ENCODE measurements around the gene DCDC2C.

Gene DCDC2C

DNA sequence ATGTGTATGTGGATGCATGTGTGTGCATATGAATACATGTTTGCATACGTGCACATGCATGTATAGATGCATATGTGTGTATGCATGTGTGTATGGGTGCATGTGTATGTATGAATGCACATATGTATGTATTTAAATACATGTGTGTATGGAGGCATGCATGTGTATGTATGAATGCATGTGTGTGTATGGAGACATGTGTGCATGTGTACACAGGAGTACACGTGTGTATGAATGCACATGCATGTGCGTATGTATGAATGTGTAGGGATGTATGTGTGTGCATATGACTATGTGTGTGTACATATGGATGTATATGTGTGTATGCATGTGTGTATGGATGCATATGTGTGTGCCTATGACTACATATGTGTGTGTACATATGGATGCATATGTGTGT is 51.9 kb downstream of the DCDC2C start:
- Histone ChIP-seq H3K4me2 (ENCODE audit: low read depth, low read length, poor library complexity, severe bottlenecking) (no peak overlapping the region), H3K9me2 (replicated peaks; ENCODE audit: low read depth, low read length) (no peaks in the 10 kb centered on the region), H4K20me1 (ENCODE audit: insufficient read depth, low read length, poor library complexity, severe bottlenecking) (no peaks in the 10 kb centered on the region), H2AFZ (ENCODE audit: low read length) (no peak overlapping the region), H3K9ac (ENCODE audit: low read depth, low read length, poor library complexity, severe bottlenecking) (no peak overlapping the region), H3F3A (ENCODE audit: low read depth) (no peaks in the 10 kb centered on the region), H3K9me3 (ENCODE audit: insufficient read depth, low read depth, low read length) (no peaks in the 10 kb centered on the region), H3K27me3 (ENCODE audit: insufficient read depth, low read length, poor library complexity, severe bottlenecking) (no peaks in the 10 kb centered on the region), H3K79me2 (ENCODE audit: insufficient read depth, low read length) (no peaks in the 10 kb centered on the region), H3K36me3 (ENCODE audit: insufficient read depth, low read length) (no peaks in the 10 kb centered on the region), H3K4me1 (ENCODE audit: insufficient read depth, low read length, poor library complexity, severe bottlenecking) (no peaks in the 10 kb centered on the region), H3K4me3 (ENCODE audit: low read length, poor library complexity, severe bottlenecking) (no peak overlapping the region)
- no peak for TF ChIP-seq EZH2phosphoT487 (IDR thresholded peaks at IDR 0.05; ENCODE audit: borderline replicate concordance)
- TF ChIP-seq, protein P1, sequence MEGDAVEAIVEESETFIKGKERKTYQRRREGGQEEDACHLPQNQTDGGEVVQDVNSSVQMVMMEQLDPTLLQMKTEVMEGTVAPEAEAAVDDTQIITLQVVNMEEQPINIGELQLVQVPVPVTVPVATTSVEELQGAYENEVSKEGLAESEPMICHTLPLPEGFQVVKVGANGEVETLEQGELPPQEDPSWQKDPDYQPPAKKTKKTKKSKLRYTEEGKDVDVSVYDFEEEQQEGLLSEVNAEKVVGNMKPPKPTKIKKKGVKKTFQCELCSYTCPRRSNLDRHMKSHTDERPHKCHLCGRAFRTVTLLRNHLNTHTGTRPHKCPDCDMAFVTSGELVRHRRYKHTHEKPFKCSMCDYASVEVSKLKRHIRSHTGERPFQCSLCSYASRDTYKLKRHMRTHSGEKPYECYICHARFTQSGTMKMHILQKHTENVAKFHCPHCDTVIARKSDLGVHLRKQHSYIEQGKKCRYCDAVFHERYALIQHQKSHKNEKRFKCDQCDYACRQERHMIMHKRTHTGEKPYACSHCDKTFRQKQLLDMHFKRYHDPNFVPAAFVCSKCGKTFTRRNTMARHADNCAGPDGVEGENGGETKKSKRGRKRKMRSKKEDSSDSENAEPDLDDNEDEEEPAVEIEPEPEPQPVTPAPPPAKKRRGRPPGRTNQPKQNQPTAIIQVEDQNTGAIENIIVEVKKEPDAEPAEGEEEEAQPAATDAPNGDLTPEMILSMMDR (conservative IDR thresholded peaks at IDR 0.05; ENCODE audit: low read length): no peak

- Histone ChIP-seq H3K9me3 (ENCODE audit: insufficient read depth, low read depth, low read length) (no peaks in the 10 kb centered on the region), H3K36me3 (ENCODE audit: insufficient read depth, low read length) (no peaks in the 10 kb centered on the region), H3K27me3 (ENCODE audit: insufficient read depth, low read length, poor library complexity, severe bottlenecking) (no peaks in the 10 kb centered on the region), H3K4me3 (ENCODE audit: low read length, poor library complexity, severe bottlenecking) (no peak overlapping the region), H4K20me1 (ENCODE audit: insufficient read depth, low read length, poor library complexity, severe bottlenecking) (no peaks in the 10 kb centered on the region), H3F3A (ENCODE audit: low read depth) (no peaks in the 10 kb centered on the region), H3K9me2 (replicated peaks; ENCODE audit: low read depth, low read length) (no peaks in the 10 kb centered on the region), H2AFZ (ENCODE audit: low read length) (no peak overlapping the region), H3K4me2 (ENCODE audit: low read depth, low read length, poor library complexity, severe bottlenecking) (no peak overlapping the region), H3K9ac (ENCODE audit: low read depth, low read length, poor library complexity, severe bottlenecking) (no peak overlapping the region), H3K79me2 (ENCODE audit: insufficient read depth, low read length) (no peaks in the 10 kb centered on the region), H3K4me1 (ENCODE audit: insufficient read depth, low read length, poor library complexity, severe bottlenecking) (no peaks in the 10 kb centered on the region)
- TF ChIP-seq, protein P1 (conservative IDR thresholded peaks at IDR 0.05; ENCODE audit: low read length): no peak
- TF ChIP-seq EZH2phosphoT487 (IDR thresholded peaks at IDR 0.05; ENCODE audit: borderline replicate concordance): no peak
Measured at GRCh38 chr2:3756306-3756705, 52.9 kb downstream of the DCDC2C start.

DNA sequence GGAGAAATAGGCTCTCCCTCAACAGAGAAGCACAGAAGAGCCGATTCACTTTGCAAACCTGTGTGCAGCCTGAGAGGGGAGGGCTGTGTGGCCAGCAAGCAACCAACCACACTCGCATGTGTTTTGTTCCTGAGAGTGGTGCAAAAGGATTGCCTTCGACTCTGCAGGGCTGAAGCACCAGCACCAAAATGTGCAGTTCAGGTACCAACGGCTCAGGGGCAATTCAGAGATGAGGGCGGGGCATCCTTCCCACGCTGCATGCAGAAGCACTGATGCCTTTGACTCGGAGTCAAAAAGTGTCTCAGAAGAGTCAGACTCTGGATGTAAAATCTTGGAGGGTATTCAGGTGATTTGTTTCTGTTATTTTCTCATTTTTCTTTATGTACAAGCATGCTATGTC is 55.5 kb downstream of the DCDC2C start:
- Histone ChIP-seq H3K4me2 (ENCODE audit: low read depth, low read length, poor library complexity, severe bottlenecking) (no peak overlapping the region), H3K9me2 (replicated peaks; ENCODE audit: low read depth, low read length) (no peaks in the 10 kb centered on the region), H3K4me1 (ENCODE audit: insufficient read depth, low read length, poor library complexity, severe bottlenecking) (no peaks in the 10 kb centered on the region), H3K36me3 (ENCODE audit: insufficient read depth, low read length) (no peaks in the 10 kb centered on the region), H3K9me3 (ENCODE audit: insufficient read depth, low read depth, low read length) (no peaks in the 10 kb centered on the region), H3K9ac (ENCODE audit: low read depth, low read length, poor library complexity, severe bottlenecking) (no peak overlapping the region), H3F3A (ENCODE audit: low read depth) (no peaks in the 10 kb centered on the region), H3K4me3 (ENCODE audit: low read length, poor library complexity, severe bottlenecking) (no peak overlapping the region), H4K20me1 (ENCODE audit: insufficient read depth, low read length, poor library complexity, severe bottlenecking) (no peaks in the 10 kb centered on the region), H3K27me3 (ENCODE audit: insufficient read depth, low read length, poor library complexity, severe bottlenecking) (no peaks in the 10 kb centered on the region), H3K79me2 (ENCODE audit: insufficient read depth, low read length) (no peaks in the 10 kb centered on the region), H2AFZ (ENCODE audit: low read length) (no peak overlapping the region)
- TF ChIP-seq EZH2phosphoT487 (IDR thresholded peaks at IDR 0.05; ENCODE audit: borderline replicate concordance): no peak
- TF ChIP-seq, protein P1 (conservative IDR thresholded peaks at IDR 0.05; ENCODE audit: low read length): no peak
